CD4-positive, alpha-beta memory T cell (primary cell): ENCODE data around the gene PDE4D. TPM values are rescaled to one million over a fixed set of nuclear protein-coding genes. Genes with fewer than 3 reads are reported as not detected.

Experiments used
- CTCF ChIA-PET: fragments of 350-600 bp; sonication (Branson Sonifier 250); formaldehyde crosslinking; loops from one replicate; lab custom pipeline; 2021; ENCODE audit warnings: inconsistent platforms; ENCODE audit not compliant: partially characterized antibody; lab: Charles Lee
- POLR2A ChIA-PET: fragments of 350-600 bp; sonication (Branson Sonifier 250); formaldehyde crosslinking; loops from one replicate; lab custom pipeline; 2021; ENCODE audit not compliant: partially characterized antibody; lab: Charles Lee
- DNase-seq, 5 donors: peaks; one replicate each; pipeline versions ENCODE4 v3.0.0 to v3.0.0-alpha.2; 2020 to 2022; ENCODE audit warnings: mixed read lengths in 1 of 5
- H3K27ac ChIP-seq: one replicate; pipeline ENCODE4 v1.7.0; 2013; ENCODE audit warnings: low read depth, low read length
- H3K27me3 ChIP-seq: 2 replicates; pipeline ENCODE4 v1.7.0; 2013; ENCODE audit warnings: mild to moderate bottlenecking, low read length, moderate library complexity; ENCODE audit not compliant: insufficient read depth
- H3K36me3 ChIP-seq: 2 replicates; pipeline ENCODE4 v1.7.0; 2013; ENCODE audit warnings: mild to moderate bottlenecking, low read length, moderate library complexity; ENCODE audit not compliant: insufficient read depth
- H3K4me1 ChIP-seq: 2 replicates; pipeline ENCODE4 v1.7.0; 2013; ENCODE audit warnings: mild to moderate bottlenecking, low read length, moderate library complexity; ENCODE audit not compliant: insufficient read depth
- H3K4me3 ChIP-seq, 2 donors: one replicate each; pipeline ENCODE4 v1.7.0; 2013; ENCODE audit warnings: low read length in 2 of 2, mild to moderate bottlenecking in 1 of 2
- H3K9me3 ChIP-seq, 2 donors: one replicate each; pipeline ENCODE4 v1.7.0; 2013; ENCODE audit warnings: low read length in 2 of 2, control low read depth in 1 of 2; ENCODE audit not compliant: control insufficient read depth in 1 of 2
- H3K27ac Mint-ChIP-seq, 7 donors: one replicate each; pipeline ENCODE4 v1.8.0; 2020 to 2021; ENCODE audit warnings: mixed read lengths in 7 of 7, mild to moderate bottlenecking in 6 of 7, inconsistent platforms in 3 of 7, moderate library complexity in 3 of 7
- H3K27me3 Mint-ChIP-seq, 2 donors: one replicate each; pipeline ENCODE4 v1.8.0; 2020 to 2021; ENCODE audit warnings: mixed read lengths in 2 of 2
- H3K36me3 Mint-ChIP-seq, 2 donors: one replicate each; pipeline ENCODE4 v1.8.0; 2020 to 2021; ENCODE audit warnings: mixed read lengths in 2 of 2, inconsistent platforms in 1 of 2, mild to moderate bottlenecking in 1 of 2
- H3K4me1 Mint-ChIP-seq, 4 donors: one replicate each; pipeline ENCODE4 v1.8.0; 2020 to 2021; ENCODE audit warnings: mixed read lengths in 4 of 4, mild to moderate bottlenecking in 1 of 4
- H3K4me3 Mint-ChIP-seq, 8 donors: one replicate each; pipeline ENCODE4 v1.8.0; 2020 to 2021; ENCODE audit warnings: mixed read lengths in 8 of 8, mild to moderate bottlenecking in 7 of 8, moderate library complexity in 6 of 8, inconsistent platforms in 3 of 8
- H3K9me3 Mint-ChIP-seq, 8 donors: one replicate each; pipeline ENCODE4 v1.8.0; 2020 to 2021; ENCODE audit warnings: mixed read lengths in 8 of 8, mild to moderate bottlenecking in 5 of 8, inconsistent platforms in 3 of 8, moderate library complexity in 1 of 8
- intact Hi-C: fragments of 100-400 bp; cut with micrococcal nuclease; formaldehyde crosslinking; loops from one replicate; pipeline ENCODE4 v1.15.1; 2023
- polyA plus RNA-seq, 2 donors: library from polyadenylated mRNA; unstranded; fragments of 300-500 nt; fragmentation: Illumina TruSeq; gene quantifications; one replicate each; pipeline ENCODE4 v1.2.3, GENCODE V29; 2021
- total RNA-seq, 2 experiments: library from RNA; stranded (reverse); gene quantifications; one replicate each; pipeline ENCODE4 v1.2.3, GENCODE V29; 2021

PDE4D gene
- total and polyA plus RNA-seq, 4 experiments from 2014 or later, result 12.3 to 49.7 (median 30.3) TPM

GRCh38 chr5:59905188-59905587 is 11.7 kb upstream of the PDE4D start:
- intact Hi-C loops, result no loop called here
- Histone ChIP-seq H3K4me1 (no peaks in the 10 kb centered on the region), H3K27me3 (no peaks in the 10 kb centered on the region), H3K36me3 (no peaks in the 10 kb centered on the region), H3K9me3 (no peaks in the 10 kb centered on the region), H3K27ac (no peak overlapping the region), H3K4me3 (no peak overlapping the region)
- no peaks in the 10 kb centered on the region for H3K36me3 Mint-ChIP-seq
- CTCF ChIA-PET, result no interaction called here
- H3K4me1 Mint-ChIP-seq, result no peaks in the 10 kb centered on the region
- peaks cover 0 to 2% (median 0%) of the 10 kb centered on the region in 8 donors for H3K9me3 Mint-ChIP-seq
- POLR2A ChIA-PET, result no interaction called here
- DNase-seq, result no peak
- H3K27ac Mint-ChIP-seq, result no peak overlapping the region
- H3K27me3 Mint-ChIP-seq, result peaks cover 0 to 2% of the 10 kb centered on the region in 2 donors
- no peak overlapping the region for H3K4me3 Mint-ChIP-seq

GRCh38 chr5:59897075-59897474 is 3.5 kb upstream of the PDE4D start:
- Mint-ChIP-seq H3K4me1 (peaks cover 0 to 15% (median 2%) of the 10 kb centered on the region in 4 donors), H3K27ac (no peak overlapping the region), H3K27me3 (peaks cover 19 to 22% of the 10 kb centered on the region in 2 donors), H3K4me3 (no peak overlapping the region), H3K36me3 (no peaks in the 10 kb centered on the region), H3K9me3 (peaks cover 0 to 7% (median 2%) of the 10 kb centered on the region in 8 donors)
- H3K27ac ChIP-seq, result no peak overlapping the region
- DNase-seq, result no peak
- no peaks in the 10 kb centered on the region for H3K36me3 ChIP-seq
- CTCF ChIA-PET, result no interaction called here
- H3K9me3 ChIP-seq, result no peaks in the 10 kb centered on the region
- intact Hi-C loops, result no loop called here
- POLR2A ChIA-PET, result no interaction called here
- no peaks in the 10 kb centered on the region for H3K27me3 ChIP-seq
- H3K4me3 ChIP-seq, result no peak overlapping the region
- H3K4me1 ChIP-seq, result no peaks in the 10 kb centered on the region

GRCh38 chr5:59891962-59892643 is 1.4 kb downstream of the PDE4D start:
- no peaks in the 10 kb centered on the region for H3K9me3 ChIP-seq
- peaks cover 0 to 5% (median under 1%) of the 10 kb centered on the region in 8 donors for H3K9me3 Mint-ChIP-seq
- no peaks in the 10 kb centered on the region for H3K27me3 ChIP-seq
- H3K27ac Mint-ChIP-seq, result no peak overlapping the region
- intact Hi-C loops, result no loop called here
- H3K4me3 ChIP-seq, result no peak overlapping the region
- no peaks in the 10 kb centered on the region for H3K36me3 ChIP-seq
- ChIA-PET CTCF (no interaction called here), POLR2A (no interaction called here)
- no peaks in the 10 kb centered on the region for H3K4me1 ChIP-seq
- no peak overlapping the region for H3K27ac ChIP-seq
- H3K27me3 Mint-ChIP-seq, result peaks cover 24% of the 10 kb centered on the region in 2 donors
- peaks cover 0 to 15% (median 2%) of the 10 kb centered on the region in 4 donors for H3K4me1 Mint-ChIP-seq
- H3K4me3 Mint-ChIP-seq, result no peak overlapping the region
- DNase-seq, result no peak
- no peaks in the 10 kb centered on the region for H3K36me3 Mint-ChIP-seq

GRCh38 chr5:59887274-59887673 is 6.3 kb downstream of the PDE4D start:
- CTCF ChIA-PET, result no interaction called here
- H3K9me3 ChIP-seq, result no peaks in the 10 kb centered on the region
- peaks cover 0 to 4% (median 0%) of the 10 kb centered on the region in 8 donors for H3K9me3 Mint-ChIP-seq
- no peak overlapping the region for H3K27ac ChIP-seq
- intact Hi-C loops, result no loop called here
- H3K27me3 Mint-ChIP-seq, result peaks cover 5 to 10% of the 10 kb centered on the region in 2 donors
- H3K27me3 ChIP-seq, result no peaks in the 10 kb centered on the region
- H3K4me1 ChIP-seq, result no peaks in the 10 kb centered on the region
- no peak overlapping the region for H3K4me3 ChIP-seq
- no peaks in the 10 kb centered on the region for H3K36me3 Mint-ChIP-seq
- DNase-seq, result no peak
- H3K4me3 Mint-ChIP-seq, result no peak overlapping the region
- H3K36me3 ChIP-seq, result no peaks in the 10 kb centered on the region
- POLR2A ChIA-PET, result no interaction called here
- peaks cover 0 to 1% (median 0%) of the 10 kb centered on the region in 4 donors for H3K4me1 Mint-ChIP-seq
- no peak overlapping the region for H3K27ac Mint-ChIP-seq

GRCh38 chr5:59874675-59875074 is 18.9 kb downstream of the PDE4D start:
- POLR2A ChIA-PET, result no interaction called here
- no peaks in the 10 kb centered on the region for H3K36me3 Mint-ChIP-seq

GRCh38 chr5:59873113-59873512 is 20.4 kb downstream of the PDE4D start:
- Mint-ChIP-seq H3K27ac (no peak overlapping the region), H3K36me3 (no peaks in the 10 kb centered on the region), H3K27me3 (peaks cover 0 to 1% of the 10 kb centered on the region in 2 donors), H3K4me3 (no peak overlapping the region), H3K4me1 (no peaks in the 10 kb centered on the region), H3K9me3 (peaks cover 0 to 2% (median 0%) of the 10 kb centered on the region in 8 donors)
- Histone ChIP-seq H3K9me3 (no peaks in the 10 kb centered on the region), H3K4me1 (no peaks in the 10 kb centered on the region), H3K27ac (no peak overlapping the region), H3K36me3 (no peaks in the 10 kb centered on the region), H3K27me3 (no peaks in the 10 kb centered on the region), H3K4me3 (no peak overlapping the region)
- ChIA-PET CTCF (no interaction called here), POLR2A (no interaction called here)
- intact Hi-C loops, result no loop called here
- no peak for DNase-seq

More at GRCh38 chr5:59874675-59875074, 18.9 kb downstream of the PDE4D start:
- CTCF ChIA-PET, result no interaction called here
- H3K4me3 ChIP-seq, result no peak overlapping the region
- Mint-ChIP-seq H3K4me1 (no peaks in the 10 kb centered on the region), H3K27ac (no peak overlapping the region), H3K27me3 (peaks cover 0 to 3% of the 10 kb centered on the region in 2 donors), H3K4me3 (no peak overlapping the region), H3K9me3 (peaks cover 0 to 2% (median 0%) of the 10 kb centered on the region in 8 donors)
- no peaks in the 10 kb centered on the region for H3K4me1 ChIP-seq
- no peaks in the 10 kb centered on the region for H3K27me3 ChIP-seq
- intact Hi-C loops, result no loop called here
- H3K27ac ChIP-seq, result no peak overlapping the region
- DNase-seq, result no peak
- H3K9me3 ChIP-seq, result no peaks in the 10 kb centered on the region
- no peaks in the 10 kb centered on the region for H3K36me3 ChIP-seq

- H3K4me1 ChIP-seq, result no peaks in the 10 kb centered on the region
- H3K9me3 ChIP-seq, result no peaks in the 10 kb centered on the region
- CTCF ChIA-PET, result no interaction called here
- no peak overlapping the region for H3K4me3 Mint-ChIP-seq
- POLR2A ChIA-PET, result no interaction called here
- no peak for DNase-seq
- peaks cover 0 to 4% of the 10 kb centered on the region in 2 donors for H3K27me3 Mint-ChIP-seq
- peak overlapping the region in 1 of 7 donors; percentile 19 for H3K27ac Mint-ChIP-seq
- H3K36me3 Mint-ChIP-seq, result no peaks in the 10 kb centered on the region
- peaks cover 0 to 2% (median 0%) of the 10 kb centered on the region in 8 donors for H3K9me3 Mint-ChIP-seq
- no peak overlapping the region for H3K4me3 ChIP-seq
- H3K36me3 ChIP-seq, result no peaks in the 10 kb centered on the region
- H3K27ac ChIP-seq, result no peak overlapping the region
- intact Hi-C loops, result no loop called here
- no peaks in the 10 kb centered on the region for H3K4me1 Mint-ChIP-seq
- H3K27me3 ChIP-seq, result no peaks in the 10 kb centered on the region
Observed at GRCh38 chr5:59866661-59867060, 26.9 kb downstream of the PDE4D start.
